GM18907 (cell line): Measurements from ENCODE around the gene DLX2.

Experiments
- ATAC-seq: cut with Tn5 transposase; IDR thresholded peaks from one replicate; pipeline ENCODE4 v1.9.1; 2021; ENCODE audit warnings: mild to moderate bottlenecking, moderate library complexity; ENCODE audit not compliant: unreplicated experiment

The DLX2 gene

GRCh38 chr2:172094294-172095145, 8.2 kb downstream of the DLX2 start:
- ATAC-seq: peak; percentile 5

GRCh38 chr2:172093416-172094293, 9.0 kb downstream of the DLX2 start:
- ATAC-seq: no peak

- ATAC-seq: no peak
These were observed 9.8 kb downstream of the DLX2 start for GRCh38 chr2:172092716-172093415.

- no peak for ATAC-seq
These were observed 10.7 kb downstream of the DLX2 start for GRCh38 chr2:172091761-172092566.

DNA sequence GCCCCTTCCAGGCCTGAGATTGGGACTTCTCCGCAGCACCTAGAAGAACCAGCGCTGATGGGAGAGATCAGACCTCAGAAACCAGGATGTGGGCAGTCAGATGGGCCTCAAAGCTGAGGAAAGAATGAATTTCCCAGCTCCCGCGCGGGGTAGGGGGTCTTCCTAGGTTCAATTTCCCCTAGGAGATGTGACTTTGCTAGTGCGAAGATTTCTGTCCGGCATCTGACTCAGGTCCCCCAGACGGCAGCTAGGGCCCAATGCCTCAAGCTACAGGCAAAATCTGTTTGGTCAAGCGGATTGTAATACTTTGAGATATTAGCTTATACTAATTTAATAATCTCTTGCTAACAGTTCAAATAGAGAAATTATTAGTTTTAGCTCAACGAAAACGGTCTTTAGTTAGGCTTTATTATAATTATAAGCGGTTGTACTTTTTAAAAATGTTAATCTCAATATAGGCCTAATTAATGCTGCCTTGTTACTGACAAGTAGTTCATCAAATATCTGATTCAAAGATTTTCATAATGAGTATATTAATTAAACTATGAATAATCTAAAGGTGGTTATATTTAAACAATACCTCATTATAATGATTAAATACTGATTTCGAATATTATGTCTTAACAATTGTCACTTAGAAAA, 11.6 kb downstream of the DLX2 start:
- ATAC-seq: no peak

- ATAC-seq: no peak
These were observed 12.4 kb downstream of the DLX2 start for GRCh38 chr2:172090044-172090961.

GRCh38 chr2:172089633-172090032, 13.1 kb downstream of the DLX2 start:
- no peak for ATAC-seq

- no peak for ATAC-seq
These were observed 13.6 kb downstream of the DLX2 start for GRCh38 chr2:172089005-172089504.

DNA sequence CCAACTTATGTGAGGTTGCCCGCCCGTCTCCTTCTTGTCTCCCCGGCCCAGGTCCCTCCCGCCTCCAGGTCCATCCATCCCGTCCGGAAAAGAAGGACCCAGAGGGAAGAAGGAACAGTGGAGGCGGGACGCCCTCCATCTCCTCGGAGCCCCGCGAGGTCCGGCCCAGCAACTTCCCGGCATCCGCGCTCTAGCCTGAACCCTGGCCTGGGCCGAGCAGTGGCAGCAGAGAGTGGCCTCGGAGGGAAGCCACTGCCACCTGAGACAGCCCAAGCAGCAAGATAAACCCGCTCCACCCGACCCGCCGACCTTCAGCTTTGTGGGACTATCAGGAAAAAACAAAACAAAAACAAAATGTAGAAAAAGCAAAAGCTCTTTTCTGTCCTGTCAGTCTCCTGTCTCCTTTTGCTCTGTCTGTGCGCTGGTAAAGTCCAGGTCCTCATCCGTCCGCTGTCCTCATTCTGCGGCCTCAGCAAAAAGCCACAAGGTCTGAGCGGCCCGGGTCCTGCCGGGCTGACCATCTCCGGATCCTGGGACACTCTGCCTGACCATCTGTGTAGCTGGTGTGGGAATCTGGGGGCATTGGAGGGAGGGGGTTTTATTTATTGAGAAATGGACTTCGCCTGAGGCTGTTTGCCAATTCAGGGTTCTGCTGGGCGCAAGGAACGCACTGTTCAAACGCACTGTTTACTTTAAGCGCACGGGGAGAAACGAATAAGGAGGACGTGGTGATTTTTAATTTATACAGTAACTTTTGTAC, 14.3 kb downstream of the DLX2 start:
- no peak for ATAC-seq

DNA sequence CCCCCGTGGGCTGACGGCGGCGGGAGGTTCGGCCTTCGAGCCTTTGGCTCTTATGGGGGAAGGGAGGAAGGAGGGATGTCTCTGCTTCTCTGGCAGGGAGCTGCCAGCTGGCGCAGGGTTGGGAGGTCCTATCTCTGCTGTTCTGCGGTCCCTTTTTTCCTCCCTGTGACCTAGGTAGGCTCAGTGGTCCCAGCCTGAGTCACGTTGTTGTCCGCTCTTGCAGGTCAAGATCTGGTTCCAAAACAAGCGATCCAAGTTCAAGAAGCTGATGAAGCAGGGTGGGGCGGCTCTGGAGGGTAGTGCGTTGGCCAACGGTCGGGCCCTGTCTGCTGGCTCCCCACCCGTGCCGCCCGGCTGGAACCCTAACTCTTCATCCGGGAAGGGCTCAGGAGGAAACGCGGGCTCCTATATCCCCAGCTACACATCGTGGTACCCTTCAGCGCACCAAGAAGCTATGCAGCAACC, 14.9 kb downstream of the DLX2 start:
- no peak for ATAC-seq

DNA sequence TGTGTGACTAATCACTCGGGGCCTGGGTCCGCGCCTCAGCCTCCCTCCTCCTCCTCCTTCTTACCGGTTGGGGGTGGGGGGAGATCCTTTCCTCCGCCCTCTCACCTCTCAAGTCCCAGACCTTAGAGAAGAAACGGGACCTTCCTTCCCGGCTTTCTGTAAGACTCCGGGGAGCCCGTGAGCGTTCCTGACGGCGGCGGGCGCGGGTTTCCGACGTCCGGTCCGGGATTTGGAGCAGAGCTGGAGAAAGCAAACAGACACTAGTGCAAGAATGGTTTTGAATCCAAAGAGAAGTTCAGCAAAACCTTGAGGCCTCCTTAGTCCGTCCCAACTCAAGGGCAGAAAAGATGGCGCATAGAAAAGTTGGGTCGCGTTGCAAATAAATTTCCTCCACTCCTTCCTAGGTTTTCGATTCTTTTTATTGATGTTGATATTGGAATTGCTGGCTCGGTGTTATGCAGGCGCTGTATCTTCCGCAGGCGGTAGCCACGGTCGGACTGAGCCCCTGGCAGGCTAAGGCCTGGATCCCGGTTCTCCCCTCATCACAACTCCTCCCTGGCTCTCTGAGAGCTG, 15.4 kb downstream of the DLX2 start:
- no peak for ATAC-seq

GRCh38 chr2:172086241-172087206, 16.2 kb downstream of the DLX2 start:
- no peak for ATAC-seq

DNA sequence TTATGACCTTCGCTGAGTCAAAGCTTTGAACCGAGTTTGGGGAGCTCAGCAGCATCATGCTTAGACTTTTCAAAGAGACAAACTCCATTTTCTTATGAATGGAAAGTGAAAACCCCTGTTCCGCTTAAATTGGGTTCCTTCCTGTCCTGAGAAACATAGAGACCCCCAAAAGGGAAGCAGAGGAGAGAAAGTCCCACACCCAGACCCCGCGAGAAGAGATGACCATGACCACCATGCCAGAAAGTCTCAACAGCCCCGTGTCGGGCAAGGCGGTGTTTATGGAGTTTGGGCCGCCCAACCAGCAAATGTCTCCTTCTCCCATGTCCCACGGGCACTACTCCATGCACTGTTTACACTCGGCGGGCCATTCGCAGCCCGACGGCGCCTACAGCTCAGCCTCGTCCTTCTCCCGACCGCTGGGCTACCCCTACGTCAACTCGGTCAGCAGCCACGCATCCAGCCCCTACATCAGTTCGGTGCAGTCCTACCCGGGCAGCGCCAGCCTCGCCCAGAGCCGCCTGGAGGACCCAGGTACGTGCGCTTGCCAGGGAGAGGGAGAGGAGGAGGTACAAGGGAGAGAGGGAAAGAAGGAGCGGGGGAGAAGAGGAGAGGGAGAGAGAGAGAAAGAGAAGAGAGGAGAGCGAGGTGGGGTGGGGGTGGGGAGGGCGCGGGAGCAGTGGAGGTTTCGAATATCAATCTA, 17.1 kb downstream of the DLX2 start, which contains the start of gene DLX1:
Gene DLX1, plus strand, starts transcription at position 48 of the 700 bp plus-strand sequence. Its CDS starts 171 bp downstream, at position 219.
- ATAC-seq: peak; percentile 16

DNA sequence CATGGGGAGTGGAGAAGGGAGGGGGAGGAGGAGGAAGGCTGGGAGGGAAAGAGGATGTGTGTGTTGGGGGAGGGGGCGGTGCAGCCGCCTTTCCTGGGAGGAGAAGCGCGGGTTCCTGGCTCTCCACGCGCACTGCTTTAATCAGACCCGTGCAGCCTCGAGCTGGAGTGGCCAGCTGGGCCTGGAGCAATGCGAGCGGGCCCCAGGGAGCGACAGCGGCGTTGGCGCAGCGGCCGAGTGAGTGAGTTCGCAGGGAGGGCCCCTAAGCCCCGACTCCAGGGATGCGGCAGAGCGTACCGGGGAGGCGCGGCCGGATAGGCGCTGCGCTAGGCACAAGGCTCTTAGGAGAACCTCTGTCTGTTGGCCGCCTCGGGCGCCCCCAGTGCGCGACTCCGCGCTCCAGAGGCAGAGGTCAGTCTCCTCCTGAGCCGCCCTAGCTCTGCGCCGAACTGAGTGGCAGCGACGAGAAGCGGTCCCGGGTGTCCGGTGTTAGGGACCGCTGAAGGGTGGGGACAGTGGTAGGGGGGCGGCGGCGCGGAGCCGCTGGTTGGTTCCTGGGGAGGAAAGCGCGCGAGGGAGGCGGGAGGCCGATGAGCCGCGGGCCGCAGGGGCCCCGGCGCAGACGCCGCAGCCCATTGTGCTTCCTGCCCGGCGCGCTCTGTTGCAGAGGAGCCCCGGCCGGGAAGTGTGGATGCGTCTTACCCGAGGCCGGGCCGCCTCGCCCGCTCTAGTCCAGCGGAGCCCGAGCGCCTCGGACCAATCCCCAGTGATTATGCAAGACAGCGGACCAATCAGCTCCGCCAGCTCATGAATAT, 17.8 kb downstream of the DLX2 start:
- peak; percentile 84 for ATAC-seq

GRCh38 chr2:172084395-172084644, 18.4 kb downstream of the DLX2 start:
- ATAC-seq: no peak
